ENCODE measurements around the gene CNTN5.

Gene CNTN5

GRCh38 chr11:99706848-99707247 is 686.1 kb downstream of the CNTN5 start:
- FAIRE-seq (peak; percentile 91), DNase-seq (ENCODE audit: insufficient read length, low spot score) (no peak)
- no peak for TF ChIP-seq CTCF (IDR thresholded peaks at IDR 0.05; ENCODE audit: insufficient read depth, missing control alignments)

GRCh38 chr11:99708928-99709672 is 688.4 kb downstream of the CNTN5 start:
- DNase-seq (ENCODE audit: insufficient read length, low spot score) (no peak), FAIRE-seq (no peak)
- TF ChIP-seq CTCF (IDR thresholded peaks at IDR 0.05; ENCODE audit: insufficient read depth, missing control alignments): no peak

GRCh38 chr11:99716302-99716701 is 695.6 kb downstream of the CNTN5 start:
- DNase-seq (ENCODE audit: insufficient read length, low spot score): no peak
- no peak for FAIRE-seq
- no peak for TF ChIP-seq CTCF (IDR thresholded peaks at IDR 0.05; ENCODE audit: insufficient read depth, missing control alignments)

GRCh38 chr11:99718291-99718690 is 697.5 kb downstream of the CNTN5 start:
- TF ChIP-seq CTCF (IDR thresholded peaks at IDR 0.05; ENCODE audit: insufficient read depth, missing control alignments): no peak
- FAIRE-seq (peak; percentile 38), DNase-seq (ENCODE audit: insufficient read length, low spot score) (no peak)

GRCh38 chr11:99739464-99740089 is 718.8 kb downstream of the CNTN5 start:
- peak; percentile 85 for FAIRE-seq
- no peak for DNase-seq (ENCODE audit: insufficient read length, low spot score)

GRCh38 chr11:99742501-99742900 is 721.8 kb downstream of the CNTN5 start:
- no peak for TF ChIP-seq CTCF (IDR thresholded peaks at IDR 0.05; ENCODE audit: insufficient read depth, missing control alignments)
- no peak for FAIRE-seq
- DNase-seq (ENCODE audit: insufficient read length, low spot score): no peak

More at GRCh38 chr11:99739464-99740089, 718.8 kb downstream of the CNTN5 start:
- peak; percentile 66 for TF ChIP-seq CTCF (IDR thresholded peaks at IDR 0.05; ENCODE audit: insufficient read depth, missing control alignments)

GRCh38 chr11:99759787-99760186 is 739.0 kb downstream of the CNTN5 start:
- no peak for TF ChIP-seq CTCF (IDR thresholded peaks at IDR 0.05; ENCODE audit: insufficient read depth, missing control alignments)
- no peak for DNase-seq (ENCODE audit: insufficient read length, low spot score)
- FAIRE-seq: no peak
